Measurements from ENCODE around the gene GABRB3. TPM values are rescaled to one million over a fixed set of nuclear protein-coding genes. Genes with fewer than 3 reads are reported as not detected.

GABRB3 gene
- total and polyA plus RNA-seq, 2 donors (not counting 3 experiments of a cell fraction or from before 2014, with no cell fraction given), result 0.03 TPM; not detected in 1

GRCh38 chr15:26628879-26629529 is 143.9 kb downstream of the GABRB3 start:
- ChIA-PET POLR2A (no interaction called here), CTCF (no interaction called here)
- Histone ChIP-seq H3K36me3 (ENCODE audit: control insufficient read depth in 2 of 2, extremely low read depth in 1 of 2, insufficient read depth in 2 of 2, low read length in 2 of 2) (no peaks in the 10 kb centered on the region), H3K9ac (replicated peaks; ENCODE audit: extremely low read depth, insufficient read depth, low read length) (no peak overlapping the region), H3K4me2 (ENCODE audit: insufficient read depth, low read length) (peak overlapping the region; percentile 25), H3K9me3 (replicated peaks; ENCODE audit: control insufficient read depth, insufficient read depth, low read length) (no peaks in the 10 kb centered on the region), H4K20me1 (replicated peaks; ENCODE audit: control insufficient read depth, extremely low read depth, insufficient read depth, low read length) (no peaks in the 10 kb centered on the region), H3K27ac (ENCODE audit: insufficient read depth, low read depth, low read length) (no peak overlapping the region), H2AFZ (ENCODE audit: low read depth, low read length) (no peak overlapping the region), H3K9me1 (replicated peaks; ENCODE audit: control insufficient read depth, extremely low read depth, insufficient read depth, low read length) (no peaks in the 10 kb centered on the region), H3K27me3 (ENCODE audit: control insufficient read depth in 2 of 2, insufficient read depth in 2 of 2, low read length in 2 of 2) (no peaks in the 10 kb centered on the region), H3K4me3 (replicated peaks in 1 of 3; ENCODE audit: insufficient read depth in 1 of 3, low read depth in 1 of 3, low read length in 3 of 3) (peak overlapping the region in 1 of 3 experiments; percentile 41), H3K79me2 (ENCODE audit: control insufficient read depth, insufficient read depth, low read length) (no peaks in the 10 kb centered on the region), H3K4me1 (ENCODE audit: control insufficient read depth, extremely low read depth, insufficient read depth, low read length) (no peaks in the 10 kb centered on the region)
- no peak for TF ChIP-seq GATA2 (IDR thresholded peaks at IDR 0.05; ENCODE audit: insufficient read depth, insufficient read length, low read depth, low read length)
- no peak for TF ChIP-seq MAX (IDR thresholded peaks at IDR 0.05; ENCODE audit: insufficient read depth, insufficient read length)
- no peak for TF ChIP-seq MYC (IDR thresholded peaks at IDR 0.05; ENCODE audit: low read depth, low read length)
- TF ChIP-seq POLR2A (IDR thresholded peaks at IDR 0.05; ENCODE audit: low read depth, low read length), result no peak
- no peak for TF ChIP-seq POLR2AphosphoS5 (IDR thresholded peaks at IDR 0.05; ENCODE audit: insufficient read depth, low read depth, low read length)
- DNase-seq (ENCODE audit: low read depth, low spot score) (peak; percentile 1), FAIRE-seq (no peak)
- intact Hi-C loops (cut with micrococcal nuclease), result loop anchor here (1.0 to 10.0 kb wide), 2 partner anchors 9 to 544 kb away; no protein-coding TSS in a partner anchor
- dilution Hi-C loops (cut with MboI; ENCODE audit: extremely low pct_ligation_motif_present, low sequenced_read_pairs), result no loop called here
- no TSS peak for BruUV-seq (replicated peaks)

GRCh38 chr15:26628071-26628470 is 144.8 kb downstream of the GABRB3 start:
- Histone ChIP-seq H3K9me1 (replicated peaks; ENCODE audit: control insufficient read depth, extremely low read depth, insufficient read depth, low read length) (no peaks in the 10 kb centered on the region), H3K27me3 (ENCODE audit: control insufficient read depth in 2 of 2, insufficient read depth in 2 of 2, low read length in 2 of 2) (no peaks in the 10 kb centered on the region), H3K4me1 (ENCODE audit: control insufficient read depth, extremely low read depth, insufficient read depth, low read length) (no peaks in the 10 kb centered on the region), H3K79me2 (ENCODE audit: control insufficient read depth, insufficient read depth, low read length) (no peaks in the 10 kb centered on the region), H4K20me1 (replicated peaks; ENCODE audit: control insufficient read depth, extremely low read depth, insufficient read depth, low read length) (no peaks in the 10 kb centered on the region), H3K9me3 (replicated peaks; ENCODE audit: control insufficient read depth, insufficient read depth, low read length) (no peaks in the 10 kb centered on the region), H3K9ac (replicated peaks; ENCODE audit: extremely low read depth, insufficient read depth, low read length) (no peak overlapping the region), H3K4me3 (replicated peaks in 1 of 3; ENCODE audit: insufficient read depth in 1 of 3, low read depth in 1 of 3, low read length in 3 of 3) (no peak overlapping the region), H3K27ac (ENCODE audit: insufficient read depth, low read depth, low read length) (no peak overlapping the region), H2AFZ (ENCODE audit: low read depth, low read length) (no peak overlapping the region), H3K4me2 (ENCODE audit: insufficient read depth, low read length) (peak overlapping the region; percentile 25), H3K36me3 (ENCODE audit: control insufficient read depth in 2 of 2, extremely low read depth in 1 of 2, insufficient read depth in 2 of 2, low read length in 2 of 2) (no peaks in the 10 kb centered on the region)
- no peak for FAIRE-seq
- BruUV-seq (replicated peaks), result no TSS peak
- ChIA-PET POLR2A (no interaction called here), CTCF (no interaction called here)
- TF ChIP-seq POLR2AphosphoS5 (IDR thresholded peaks at IDR 0.05; ENCODE audit: insufficient read depth, low read depth, low read length), result no peak
- no peak for TF ChIP-seq CTCF (IDR thresholded peaks at IDR 0.05; ENCODE audit: extremely low read depth in 1 of 2, insufficient read depth in 1 of 2, low read depth in 1 of 2, low read length in 2 of 2)
- TF ChIP-seq FOS (IDR thresholded peaks at IDR 0.05; ENCODE audit: borderline replicate concordance, insufficient read depth, low read length), result no peak
- TF ChIP-seq JUN (IDR thresholded peaks at IDR 0.05; ENCODE audit: borderline replicate concordance, insufficient read depth, insufficient read length, low read depth), result no peak
- TF ChIP-seq POLR2A (IDR thresholded peaks at IDR 0.05; ENCODE audit: low read depth, low read length), result no peak
- no peak for TF ChIP-seq GATA2 (IDR thresholded peaks at IDR 0.05; ENCODE audit: insufficient read depth, insufficient read length, low read depth, low read length)
- TF ChIP-seq EZH2 (IDR thresholded peaks at IDR 0.05; ENCODE audit: borderline replicate concordance, low read depth, low read length, severe bottlenecking), result no peak
- TF ChIP-seq MYC (IDR thresholded peaks at IDR 0.05; ENCODE audit: low read depth, low read length), result no peak
- TF ChIP-seq MAX (IDR thresholded peaks at IDR 0.05; ENCODE audit: insufficient read depth, insufficient read length), result no peak
- DNase-seq (ENCODE audit: low read depth, low spot score), result no peak
- intact Hi-C loops (cut with micrococcal nuclease) (loop anchor here (10.0 kb wide), 1 partner anchor 543 kb away; no protein-coding TSS in a partner anchor), dilution Hi-C loops (cut with MboI; ENCODE audit: extremely low pct_ligation_motif_present, low sequenced_read_pairs) (no loop called here)

All from endothelial cell of umbilical vein (primary cell).